K562 (cell line): Measurements from ENCODE around the gene PNRC2. TPM values are rescaled to one million over a fixed set of nuclear protein-coding genes. Genes with fewer than 3 reads are reported as not detected.

Experiments used
- ATF1 ChIP-seq, 2 experiments: fragments of 450-650 bp in 1 of 2; IDR thresholded peaks; 2 replicates each; pipeline ENCODE4 v1.6.1; 2016; ENCODE audit warnings: missing compliant biosample characterization in 1 of 2, missing genetic modification characterization in 1 of 2
- CCNT2 ChIP-seq: IDR thresholded peaks from 2 replicates; pipeline ENCODE4 v1.6.1; 2011; ENCODE audit warnings: borderline replicate concordance, low read depth, mild to moderate bottlenecking, moderate library complexity, mixed read lengths, low read length; ENCODE audit not compliant: insufficient read length; ENCODE audit errors: extremely low read depth
- CXXC5 ChIP-seq: fragments of 250-450 bp; sonication (Bioruptor Pico); IDR thresholded peaks from 2 replicates; pipeline ENCODE4 v1.8.0; 2022; ENCODE audit warnings: inconsistent platforms, mild to moderate bottlenecking, moderate library complexity
- E2F3 ChIP-seq: fragments of 250-450 bp; sonication (Bioruptor Pico); IDR thresholded peaks from 2 replicates; pipeline ENCODE4 v1.4.0; 2020; ENCODE audit warnings: mild to moderate bottlenecking
- FIP1L1 ChIP-seq: fragments of 200-400 bp; formaldehyde crosslinking; IDR thresholded peaks from 2 replicates; pipeline ENCODE4 v1.6.1; 2018; ENCODE audit warnings: mild to moderate bottlenecking, low read depth, low read length; ENCODE audit not compliant: poor library complexity, severe bottlenecking
- FOXK2 ChIP-seq, 2 experiments: fragments of 450-650 bp; IDR thresholded peaks in 1 of 2; conservative IDR thresholded peaks in 1 of 2; 2 replicates each; pipeline ENCODE4 v1.6.1; 2016; ENCODE audit warnings: low read depth in 2 of 2, mild to moderate bottlenecking in 1 of 2
- FUS ChIP-seq: fragments of 200-400 bp; formaldehyde crosslinking; optimal IDR thresholded peaks from 2 replicates; pipeline ENCODE3; 2017; ENCODE audit warnings: low read depth, low read length
- GATA2 ChIP-seq: sonication (generic); formaldehyde crosslinking; IDR thresholded peaks from 2 replicates; pipeline ENCODE4 v1.4.0; 2020; ENCODE audit warnings: mild to moderate bottlenecking, missing genetic modification reagents
- HDAC8 ChIP-seq: fragments of 450-650 bp; IDR thresholded peaks from 2 replicates; pipeline ENCODE4 v1.6.1; 2016; ENCODE audit warnings: mild to moderate bottlenecking, missing genetic modification characterization, moderate library complexity, missing compliant biosample characterization
- HMG20B ChIP-seq: fragments of 250-450 bp; sonication (Bioruptor Pico); IDR thresholded peaks from 2 replicates; pipeline ENCODE4 v1.5.0; 2021; ENCODE audit warnings: mild to moderate bottlenecking
- HMGN3 ChIP-seq: IDR thresholded peaks from 2 replicates; pipeline ENCODE4 v1.6.1; 2011; ENCODE audit warnings: borderline replicate concordance, low read depth, mild to moderate bottlenecking, mixed read lengths, low read length; ENCODE audit not compliant: insufficient read length; ENCODE audit errors: extremely low read depth
- IRF2 ChIP-seq: sonication (generic); formaldehyde crosslinking; IDR thresholded peaks from 2 replicates; pipeline ENCODE4 v1.8.1; 2022; ENCODE audit warnings: mild to moderate bottlenecking, missing genetic modification reagents
- KAT7 ChIP-seq: sonication (generic); formaldehyde crosslinking; IDR thresholded peaks from 2 replicates; pipeline ENCODE4 v1.8.0; 2022; ENCODE audit warnings: missing genetic modification reagents, mild to moderate bottlenecking, borderline replicate concordance
- MAZ ChIP-seq, 2 experiments: fragments of 450-650 bp in 1 of 2; sonication (generic) in 1 of 2; formaldehyde crosslinking; IDR thresholded peaks in 1 of 2; conservative IDR thresholded peaks in 1 of 2; 2 replicates each; pipeline versions ENCODE4 v1.4.0 to v1.5.0; 2020; ENCODE audit warnings: mild to moderate bottlenecking in 1 of 2, missing genetic modification reagents in 1 of 2
- MBD2 ChIP-seq: sonication (generic); IDR thresholded peaks from 2 replicates; pipeline ENCODE4 v1.6.1; 2016; ENCODE audit warnings: low read depth, borderline replicate concordance
- MCM5 ChIP-seq: fragments of 450-650 bp; IDR thresholded peaks from 2 replicates; pipeline ENCODE4 v1.6.1; 2016; ENCODE audit warnings: low read depth
- NBN ChIP-seq: fragments of 450-650 bp; IDR thresholded peaks from 2 replicates; pipeline ENCODE4 v1.6.1; 2016; ENCODE audit warnings: low read depth, mild to moderate bottlenecking
- NCOR1 ChIP-seq: fragments of 450-650 bp; IDR thresholded peaks from 2 replicates; pipeline ENCODE4 v1.6.1; 2016; ENCODE audit warnings: mild to moderate bottlenecking, moderate library complexity
- PHF21A ChIP-seq: fragments of 450-650 bp; IDR thresholded peaks from 2 replicates; pipeline ENCODE4 v1.6.1; 2017; ENCODE audit warnings: low read depth, borderline replicate concordance
- RFX5 ChIP-seq: IDR thresholded peaks from 2 replicates; pipeline ENCODE4 v1.6.1; 2011; ENCODE audit warnings: low read depth, mild to moderate bottlenecking, improper control_type of control experiment, low read length
- SAP30 ChIP-seq: fragments of 200-600 bp; sonication (generic); IDR thresholded peaks from 2 replicates; pipeline ENCODE4 v1.6.1; 2012; ENCODE audit warnings: borderline replicate concordance, low read depth, mild to moderate bottlenecking, moderate library complexity, low read length, control low read depth, inconsistent platforms; ENCODE audit not compliant: insufficient read depth, poor library complexity, severe bottlenecking
- TARDBP ChIP-seq: fragments of 450-650 bp; IDR thresholded peaks from 2 replicates; pipeline ENCODE4 v1.6.1; 2016
- TFAM ChIP-seq: fragments of 250-450 bp; sonication (Bioruptor Pico); conservative IDR thresholded peaks from 2 replicates; pipeline ENCODE4 v1.5.0; 2021; ENCODE audit warnings: mild to moderate bottlenecking, moderate library complexity
- ZBTB9 ChIP-seq: fragments of 450-650 bp; formaldehyde crosslinking; IDR thresholded peaks from 2 replicates; pipeline ENCODE4 v1.4.0; 2020; ENCODE audit warnings: mild to moderate bottlenecking, moderate library complexity
- ZFP36 ChIP-seq: fragments of 150-350 bp; IDR thresholded peaks from 2 replicates; pipeline ENCODE4 v1.6.1; 2018; ENCODE audit warnings: low read length, low read depth; ENCODE audit not compliant: partially characterized antibody
- ZNF140 ChIP-seq: fragments of 250-450 bp; sonication (Bioruptor Pico); IDR thresholded peaks from 2 replicates; pipeline ENCODE4 v1.8.0; 2021; ENCODE audit warnings: moderate library complexity, mild to moderate bottlenecking, inconsistent platforms
- ZNF165 ChIP-seq: fragments of 250-450 bp; sonication (Bioruptor Pico); IDR thresholded peaks from 2 replicates; pipeline ENCODE4 v1.4.0; 2020; ENCODE audit warnings: borderline replicate concordance
- ZNF184 ChIP-seq: sonication (generic); formaldehyde crosslinking; IDR thresholded peaks from 2 replicates; pipeline ENCODE4 v1.5.0; 2020; ENCODE audit warnings: missing genetic modification reagents
- ZNF282 ChIP-seq: sonication (generic); formaldehyde crosslinking; IDR thresholded peaks from 2 replicates; pipeline ENCODE4 v1.8.1; 2023; ENCODE audit warnings: missing genetic modification reagents
- polyA plus RNA-seq, 8 experiments: library from polyadenylated mRNA; depleted of rRNA in 4 of 8; stranded (reverse) in 5 of 8; unstranded in 3 of 8; fragments of >200 nt; fragmentation: Nextera tagmentation in 2 of 8; fragmentation: Illumina TruSeq in 1 of 8; extraction: Ambion mirVana in 2 of 8; extraction: Trizol in 1 of 8; gene quantifications; 2 replicates each; pipeline versions ENCODE4 v1.2.1 to v1.2.3, GENCODE V29; 2011 to 2014; ENCODE audit warnings: inconsistent platforms in 1 of 8, missing spikeins in 1 of 8
- total RNA-seq, 7 experiments: library from RNA; depleted of rRNA in 6 of 7; stranded (reverse); fragments of >200 nt in 6 of 7; fragmentation: Illumina TruSeq in 2 of 7; extraction: Trizol in 2 of 7; gene quantifications; 2 replicates each; pipeline versions ENCODE4 v1.2.1 to v1.2.3, GENCODE V29; 2011 to 2021; ENCODE audit warnings: low replicate concordance in 1 of 7

PNRC2 gene
- total and polyA plus RNA-seq, 9 of the 15 experiments (the other 6 are each of a cell fraction or from before 2014, with no cell fraction given) = 127 to 303 (median 203) TPM

GRCh38 chr1:23959461-23960290 is at the start of gene PNRC2 (continued):
- TF ChIP-seq ZBTB9 (CRISPR knock-in tag) = peak; percentile 79
- no peak for TF ChIP-seq MCM5
- no peak for TF ChIP-seq ZNF282
- peak; percentile 84 for TF ChIP-seq MBD2
- 0 out of 2 replicates have a peak, but pooled peaks have one; percentile 28 for TF ChIP-seq E2F3 (CRISPR knock-in tag)
- TF ChIP-seq PHF21A = no peak
- no peak for TF ChIP-seq IRF2 (CRISPR knock-in tag)
- peak; percentile 44 for TF ChIP-seq ZFP36
- no peak for TF ChIP-seq ATF1 (CRISPR knock-in tag; IDR thresholded peaks at IDR 0.05)
- peak; percentile 56; the same call in 1 of the 2 replicates for TF ChIP-seq ATF1 (tag; IDR thresholded peaks at IDR 0.05)
- peak; percentile 95 for TF ChIP-seq FIP1L1
- TF ChIP-seq CCNT2 = peak; percentile 79
- TF ChIP-seq RFX5 = peak; percentile 97
- peak; percentile 73 for TF ChIP-seq SAP30
- TF ChIP-seq GATA2 (CRISPR knock-in tag) = no peak
- TF ChIP-seq HDAC8 = 0 out of 2 replicates have a peak, but pooled peaks have one; percentile 53
- no peak for TF ChIP-seq ZNF184
- peak; percentile 69 to 71 for TF ChIP-seq FOXK2 (conservative IDR thresholded peaks at IDR 0.05 in 1 of 2, IDR thresholded peaks at IDR 0.05 in 1 of 2; ENCODE audit: low read depth in 2 of 2)
- TF ChIP-seq TFAM (CRISPR knock-in tag) = no peak
- peak; percentile 60; the same call in 1 of the 2 replicates for TF ChIP-seq CXXC5
- peak; percentile 18 for TF ChIP-seq FUS
- no peak; the same call in 1 of the 2 replicates for TF ChIP-seq HMG20B (CRISPR knock-in tag)
- TF ChIP-seq TARDBP = no peak; the same call in 1 of the 2 replicates
- peak; percentile 31; the same call in 1 of the 2 replicates for TF ChIP-seq KAT7 (CRISPR knock-in tag)
- TF ChIP-seq ZNF165 (CRISPR knock-in tag) = 0 out of 2 replicates have a peak, but pooled peaks have one; percentile 50
- no peak for TF ChIP-seq ZNF140 (CRISPR knock-in tag)
- peak; percentile 45 for TF ChIP-seq HMGN3
- 0 out of 2 replicates have a peak, but pooled peaks have one; percentile 17 for TF ChIP-seq NBN
- no peak for TF ChIP-seq NCOR1
- peak; percentile 76 to 93 for TF ChIP-seq MAZ (CRISPR knock-in tag; conservative IDR thresholded peaks at IDR 0.05 in 1 of 2, IDR thresholded peaks at IDR 0.05 in 1 of 2)
